Lower lobe of right lung (tissue), 2 donors: Measurements from ENCODE around the gene HS6ST1. TPM values are rescaled to one million over a fixed set of nuclear protein-coding genes. Genes with fewer than 3 reads are reported as not detected.

Source experiments
- ATAC-seq, 2 donors: fragments of 200-7000 bp; cut with Tn5 transposase; one replicate each; pipeline ENCODE4 v1.9.1; 2020 to 2022; ENCODE audit warnings: mild to moderate bottlenecking in 2 of 2, moderate library complexity in 2 of 2
- DNase-seq: peaks from one replicate; pipeline ENCODE4 v3.0.0-alpha.2; 2020
- H3K27ac ChIP-seq: fragments of 200-600 bp; one replicate; pipeline ENCODE4 v1.8.0; 2022
- H3K27me3 ChIP-seq: fragments of 200-600 bp; one replicate; pipeline ENCODE4 v1.8.0; 2022; ENCODE audit warnings: low read depth
- H3K36me3 ChIP-seq: fragments of 200-600 bp; one replicate; pipeline ENCODE4 v1.8.0; 2022; ENCODE audit warnings: mild to moderate bottlenecking
- H3K4me1 ChIP-seq: fragments of 200-600 bp; one replicate; pipeline ENCODE4 v1.8.0; 2022
- H3K4me3 ChIP-seq: fragments of 200-600 bp; one replicate; pipeline ENCODE4 v1.8.0; 2022; ENCODE audit warnings: mild to moderate bottlenecking
- H3K9me3 ChIP-seq: fragments of 200-600 bp; one replicate; pipeline ENCODE4 v1.8.0; 2022
- CTCF ChIP-seq: fragments of 200-600 bp; IDR thresholded peaks from one replicate; pipeline ENCODE4 v1.8.0; 2022; ENCODE audit warnings: antibody characterized with exemption, mild to moderate bottlenecking
- intact Hi-C: fragments of 100-400 bp; cut with DNase I; formaldehyde crosslinking; loops from one replicate; pipeline ENCODE4 v1.11.0; 2022
- total RNA-seq: library from RNA; stranded (reverse); fragmentation: NEBNext Ultra II Directional; extraction: Animal tissue kit (Norgen Biotek cat#: 25700); gene quantifications from one replicate; pipeline ENCODE4 v1.2.1, GENCODE V29; 2021
- donor health status: DM: no; HTN: yes; CAD: no; lungs with severe emphysema.

Gene HS6ST1
- total RNA-seq, 1 donor from 2014 or later, result 26.3 TPM

- Histone ChIP-seq H3K27ac (no peak overlapping the region), H3K4me3 (no peak overlapping the region), H3K27me3 (peaks cover 3% of the 10 kb centered on the region), H3K4me1 (peaks cover 9% of the 10 kb centered on the region), H3K9me3 (no peaks in the 10 kb centered on the region), H3K36me3 (no peaks in the 10 kb centered on the region)
- DNase-seq (no peak), ATAC-seq (no peak)
- TF ChIP-seq CTCF, result no peak
- intact Hi-C loops, result no loop called here
These were observed 81.6 kb downstream of the HS6ST1 start for GRCh38 chr2:128237081-128237534.

GRCh38 chr2:128236491-128237035, 82.1 kb downstream of the HS6ST1 start:
- H3K27ac ChIP-seq, result no peak overlapping the region
- no peak for TF ChIP-seq CTCF
- no peak for ATAC-seq
- no peak overlapping the region for H3K4me3 ChIP-seq
- H3K4me1 ChIP-seq, result peaks cover 9% of the 10 kb centered on the region
- H3K9me3 ChIP-seq, result no peaks in the 10 kb centered on the region
- no peak for DNase-seq
- no peaks in the 10 kb centered on the region for H3K36me3 ChIP-seq
- intact Hi-C loops, result no loop called here
- H3K27me3 ChIP-seq, result peaks cover 3% of the 10 kb centered on the region

- Histone ChIP-seq H3K27me3 (peaks cover 3% of the 10 kb centered on the region), H3K27ac (no peak overlapping the region), H3K4me3 (no peak overlapping the region), H3K4me1 (peaks cover 9% of the 10 kb centered on the region), H3K9me3 (no peaks in the 10 kb centered on the region), H3K36me3 (no peaks in the 10 kb centered on the region)
- intact Hi-C loops, result no loop called here
- no peak for TF ChIP-seq CTCF
- ATAC-seq (no peak), DNase-seq (no peak)
These were observed 83.1 kb downstream of the HS6ST1 start for GRCh38 chr2:128235581-128235980.

- DNase-seq (no peak), ATAC-seq (no peak)
- intact Hi-C loops, result no loop called here
- Histone ChIP-seq H3K9me3 (no peaks in the 10 kb centered on the region), H3K36me3 (no peaks in the 10 kb centered on the region), H3K4me3 (no peak overlapping the region), H3K27ac (no peak overlapping the region), H3K27me3 (peaks cover 3% of the 10 kb centered on the region), H3K4me1 (peaks cover 9% of the 10 kb centered on the region)
- no peak for TF ChIP-seq CTCF
These were observed 84.1 kb downstream of the HS6ST1 start for GRCh38 chr2:128234613-128235012.

- TF ChIP-seq CTCF, result no peak
- intact Hi-C loops, result no loop called here
- Histone ChIP-seq H3K27me3 (peaks cover 3% of the 10 kb centered on the region), H3K9me3 (no peaks in the 10 kb centered on the region), H3K36me3 (no peaks in the 10 kb centered on the region), H3K4me1 (peaks cover 9% of the 10 kb centered on the region), H3K27ac (no peak overlapping the region), H3K4me3 (peak overlapping the region; percentile 81)
- no peak for DNase-seq
- no peak for ATAC-seq
These were observed 84.8 kb downstream of the HS6ST1 start for GRCh38 chr2:128233790-128234395.
